DND-41 (cell line): Measurements from ENCODE around the gene PLA2G12B.

Experiments
- EZH2 ChIP-seq: IDR thresholded peaks from 3 replicates; pipeline ENCODE4 v1.6.1; 2012; ENCODE audit warnings: borderline replicate concordance, low read depth, mild to moderate bottlenecking, moderate library complexity, low read length, inconsistent platforms; ENCODE audit not compliant: severe bottlenecking
- TF ChIP-seq, protein P1 (sequence below): IDR thresholded peaks from 2 replicates; pipeline ENCODE4 v1.5.1; 2012; ENCODE audit warnings: borderline replicate concordance, low read length, moderate library complexity, mild to moderate bottlenecking; ENCODE audit not compliant: poor library complexity, severe bottlenecking; ENCODE audit errors: extremely low read depth

DNA sequence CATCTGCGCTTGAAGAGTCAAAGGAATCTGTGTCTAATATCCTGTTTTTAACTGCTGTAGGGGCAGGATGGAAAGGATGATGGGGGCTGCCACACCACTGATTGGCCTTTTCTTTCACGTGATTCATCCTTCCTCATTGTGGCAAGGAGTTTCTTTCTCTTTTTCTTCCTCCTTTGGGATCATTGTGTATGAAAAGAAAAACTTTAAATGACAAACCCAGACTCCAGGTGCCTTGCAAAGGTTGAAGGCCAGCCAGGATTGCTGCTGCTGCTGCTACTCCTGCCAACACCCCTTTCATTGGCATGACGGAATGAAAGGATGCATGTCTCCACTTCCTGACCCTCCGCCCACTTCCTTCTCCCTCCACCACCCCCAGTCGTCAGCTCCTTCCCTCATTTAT, 67.6 kb downstream of the PLA2G12B start:
- TF ChIP-seq, protein P1, sequence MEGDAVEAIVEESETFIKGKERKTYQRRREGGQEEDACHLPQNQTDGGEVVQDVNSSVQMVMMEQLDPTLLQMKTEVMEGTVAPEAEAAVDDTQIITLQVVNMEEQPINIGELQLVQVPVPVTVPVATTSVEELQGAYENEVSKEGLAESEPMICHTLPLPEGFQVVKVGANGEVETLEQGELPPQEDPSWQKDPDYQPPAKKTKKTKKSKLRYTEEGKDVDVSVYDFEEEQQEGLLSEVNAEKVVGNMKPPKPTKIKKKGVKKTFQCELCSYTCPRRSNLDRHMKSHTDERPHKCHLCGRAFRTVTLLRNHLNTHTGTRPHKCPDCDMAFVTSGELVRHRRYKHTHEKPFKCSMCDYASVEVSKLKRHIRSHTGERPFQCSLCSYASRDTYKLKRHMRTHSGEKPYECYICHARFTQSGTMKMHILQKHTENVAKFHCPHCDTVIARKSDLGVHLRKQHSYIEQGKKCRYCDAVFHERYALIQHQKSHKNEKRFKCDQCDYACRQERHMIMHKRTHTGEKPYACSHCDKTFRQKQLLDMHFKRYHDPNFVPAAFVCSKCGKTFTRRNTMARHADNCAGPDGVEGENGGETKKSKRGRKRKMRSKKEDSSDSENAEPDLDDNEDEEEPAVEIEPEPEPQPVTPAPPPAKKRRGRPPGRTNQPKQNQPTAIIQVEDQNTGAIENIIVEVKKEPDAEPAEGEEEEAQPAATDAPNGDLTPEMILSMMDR: no peak
- no peak for TF ChIP-seq EZH2
